ENCODE data around the gene SNRNP200. TPM values are rescaled to one million over a fixed set of nuclear protein-coding genes. Genes with fewer than 3 reads are reported as not detected.

SNRNP200 gene
- total and polyA plus RNA-seq, 4 donors = 28.1 to 75.2 (median 47.5) TPM

DNA sequence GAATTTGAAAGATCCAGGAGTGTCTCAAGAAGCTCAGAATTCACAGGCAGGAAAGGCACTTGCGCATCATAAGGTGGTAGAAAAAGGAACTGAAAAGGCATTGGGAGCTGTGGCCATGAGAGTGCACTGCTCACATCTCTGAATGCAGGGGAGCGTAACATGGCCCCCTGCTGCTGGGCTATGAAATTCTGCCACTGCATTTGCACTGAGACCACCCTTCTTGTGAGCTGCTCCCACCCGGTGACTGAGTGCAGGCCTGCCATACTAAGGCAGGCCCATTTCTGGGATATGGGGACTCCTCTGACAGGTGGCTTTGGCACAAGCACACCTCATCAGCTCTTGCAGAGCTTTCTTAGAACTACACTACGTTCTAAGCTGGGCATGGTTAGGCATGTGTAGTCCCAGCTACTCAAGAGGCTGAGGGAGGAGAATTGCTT is 71.4 kb downstream of the SNRNP200 start (continued):
- TF ChIP-seq MAX (IDR thresholded peaks at IDR 0.05) (no peak), HNF4A (conservative IDR thresholded peaks at IDR 0.05) (no peak), HNF4G (IDR thresholded peaks at IDR 0.05) (no peak), JUND (IDR thresholded peaks at IDR 0.05) (no peak), RAD21 (IDR thresholded peaks at IDR 0.05) (no peak), YY1 (IDR thresholded peaks at IDR 0.05) (no peak), EGR1 (IDR thresholded peaks at IDR 0.05; ENCODE audit: low read depth in 2 of 2) (no peak)
- TF ChIP-seq, protein P1, sequence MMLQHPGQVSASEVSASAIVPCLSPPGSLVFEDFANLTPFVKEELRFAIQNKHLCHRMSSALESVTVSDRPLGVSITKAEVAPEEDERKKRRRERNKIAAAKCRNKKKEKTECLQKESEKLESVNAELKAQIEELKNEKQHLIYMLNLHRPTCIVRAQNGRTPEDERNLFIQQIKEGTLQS (IDR thresholded peaks at IDR 0.05) = no peak

- TF ChIP-seq, protein P2, sequence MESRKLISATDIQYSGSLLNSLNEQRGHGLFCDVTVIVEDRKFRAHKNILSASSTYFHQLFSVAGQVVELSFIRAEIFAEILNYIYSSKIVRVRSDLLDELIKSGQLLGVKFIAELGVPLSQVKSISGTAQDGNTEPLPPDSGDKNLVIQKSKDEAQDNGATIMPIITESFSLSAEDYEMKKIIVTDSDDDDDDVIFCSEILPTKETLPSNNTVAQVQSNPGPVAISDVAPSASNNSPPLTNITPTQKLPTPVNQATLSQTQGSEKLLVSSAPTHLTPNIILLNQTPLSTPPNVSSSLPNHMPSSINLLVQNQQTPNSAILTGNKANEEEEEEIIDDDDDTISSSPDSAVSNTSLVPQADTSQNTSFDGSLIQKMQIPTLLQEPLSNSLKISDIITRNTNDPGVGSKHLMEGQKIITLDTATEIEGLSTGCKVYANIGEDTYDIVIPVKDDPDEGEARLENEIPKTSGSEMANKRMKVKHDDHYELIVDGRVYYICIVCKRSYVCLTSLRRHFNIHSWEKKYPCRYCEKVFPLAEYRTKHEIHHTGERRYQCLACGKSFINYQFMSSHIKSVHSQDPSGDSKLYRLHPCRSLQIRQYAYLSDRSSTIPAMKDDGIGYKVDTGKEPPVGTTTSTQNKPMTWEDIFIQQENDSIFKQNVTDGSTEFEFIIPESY (IDR thresholded peaks at IDR 0.05) = no peak
- no peak for TF ChIP-seq SP1 (IDR thresholded peaks at IDR 0.05)
- no peak for TF ChIP-seq RAD21 (IDR thresholded peaks at IDR 0.05)
- TF ChIP-seq HNF4G (IDR thresholded peaks at IDR 0.05) = no peak
Measured at GRCh38 chr2:96233436-96233835, 71.9 kb downstream of the SNRNP200 start.

DNA sequence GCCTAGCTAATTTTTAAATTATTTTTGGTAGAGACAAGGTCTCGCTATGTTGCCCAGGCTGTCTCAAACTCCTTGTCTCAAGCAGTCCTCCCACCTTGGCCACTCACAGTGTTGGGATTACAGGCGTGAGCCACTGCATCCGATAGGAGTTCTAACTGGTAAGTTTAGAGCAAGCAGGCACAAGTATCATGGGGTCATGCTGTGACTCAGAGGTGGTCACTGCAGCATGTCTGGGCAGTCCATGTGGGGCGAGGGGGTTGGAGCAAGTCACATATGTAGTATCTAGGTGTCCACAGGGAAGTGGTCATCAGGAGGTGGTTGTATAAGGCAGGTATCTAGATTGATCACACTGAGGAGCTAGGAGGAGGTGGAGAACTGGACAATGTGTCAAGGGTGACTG is 74.0 kb downstream of the SNRNP200 start:
- no peaks in the 10 kb centered on the region for H3K9me3 ChIP-seq (ENCODE audit: control insufficient read depth in 4 of 4, low read length in 3 of 4)
- H3K36me3 ChIP-seq (ENCODE audit: control insufficient read depth in 4 of 4, insufficient read depth in 3 of 4, low read depth in 1 of 4, low read length in 3 of 4) = peaks cover 0 to 3% (median 0%) of the 10 kb centered on the region in 4 donors
- H3K4me1 ChIP-seq (ENCODE audit: control insufficient read depth in 4 of 4, insufficient read depth in 4 of 4, low read length in 3 of 4) = no peaks in the 10 kb centered on the region
- no peak for DNase-seq (ENCODE audit: low spot score)
- TF ChIP-seq, protein P3, sequence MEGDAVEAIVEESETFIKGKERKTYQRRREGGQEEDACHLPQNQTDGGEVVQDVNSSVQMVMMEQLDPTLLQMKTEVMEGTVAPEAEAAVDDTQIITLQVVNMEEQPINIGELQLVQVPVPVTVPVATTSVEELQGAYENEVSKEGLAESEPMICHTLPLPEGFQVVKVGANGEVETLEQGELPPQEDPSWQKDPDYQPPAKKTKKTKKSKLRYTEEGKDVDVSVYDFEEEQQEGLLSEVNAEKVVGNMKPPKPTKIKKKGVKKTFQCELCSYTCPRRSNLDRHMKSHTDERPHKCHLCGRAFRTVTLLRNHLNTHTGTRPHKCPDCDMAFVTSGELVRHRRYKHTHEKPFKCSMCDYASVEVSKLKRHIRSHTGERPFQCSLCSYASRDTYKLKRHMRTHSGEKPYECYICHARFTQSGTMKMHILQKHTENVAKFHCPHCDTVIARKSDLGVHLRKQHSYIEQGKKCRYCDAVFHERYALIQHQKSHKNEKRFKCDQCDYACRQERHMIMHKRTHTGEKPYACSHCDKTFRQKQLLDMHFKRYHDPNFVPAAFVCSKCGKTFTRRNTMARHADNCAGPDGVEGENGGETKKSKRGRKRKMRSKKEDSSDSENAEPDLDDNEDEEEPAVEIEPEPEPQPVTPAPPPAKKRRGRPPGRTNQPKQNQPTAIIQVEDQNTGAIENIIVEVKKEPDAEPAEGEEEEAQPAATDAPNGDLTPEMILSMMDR (IDR thresholded peaks at IDR 0.05; ENCODE audit: low read depth, low read length, missing input control) = no peak
- TF ChIP-seq RXRA (IDR thresholded peaks at IDR 0.05) = no peak
- TF ChIP-seq GABPA (IDR thresholded peaks at IDR 0.05 in 1 of 2, conservative IDR thresholded peaks at IDR 0.05 in 1 of 2) = no peak
- TF ChIP-seq FOXA1 (IDR thresholded peaks at IDR 0.05) = no peak
- TF ChIP-seq NR2F2 (IDR thresholded peaks at IDR 0.05) = no peak
- no peak for TF ChIP-seq YY1 (IDR thresholded peaks at IDR 0.05)
- no peak for TF ChIP-seq HNF4G (IDR thresholded peaks at IDR 0.05)
- TF ChIP-seq MAX (IDR thresholded peaks at IDR 0.05) = no peak
- TF ChIP-seq HNF4A (conservative IDR thresholded peaks at IDR 0.05) = no peak
- no peak for TF ChIP-seq FOXA2 (IDR thresholded peaks at IDR 0.05)
- TF ChIP-seq, protein P2 (IDR thresholded peaks at IDR 0.05) = no peak
- TF ChIP-seq, protein P1 (IDR thresholded peaks at IDR 0.05) = no peak
- TF ChIP-seq RAD21 (IDR thresholded peaks at IDR 0.05) = no peak
- TF ChIP-seq, protein P4, sequence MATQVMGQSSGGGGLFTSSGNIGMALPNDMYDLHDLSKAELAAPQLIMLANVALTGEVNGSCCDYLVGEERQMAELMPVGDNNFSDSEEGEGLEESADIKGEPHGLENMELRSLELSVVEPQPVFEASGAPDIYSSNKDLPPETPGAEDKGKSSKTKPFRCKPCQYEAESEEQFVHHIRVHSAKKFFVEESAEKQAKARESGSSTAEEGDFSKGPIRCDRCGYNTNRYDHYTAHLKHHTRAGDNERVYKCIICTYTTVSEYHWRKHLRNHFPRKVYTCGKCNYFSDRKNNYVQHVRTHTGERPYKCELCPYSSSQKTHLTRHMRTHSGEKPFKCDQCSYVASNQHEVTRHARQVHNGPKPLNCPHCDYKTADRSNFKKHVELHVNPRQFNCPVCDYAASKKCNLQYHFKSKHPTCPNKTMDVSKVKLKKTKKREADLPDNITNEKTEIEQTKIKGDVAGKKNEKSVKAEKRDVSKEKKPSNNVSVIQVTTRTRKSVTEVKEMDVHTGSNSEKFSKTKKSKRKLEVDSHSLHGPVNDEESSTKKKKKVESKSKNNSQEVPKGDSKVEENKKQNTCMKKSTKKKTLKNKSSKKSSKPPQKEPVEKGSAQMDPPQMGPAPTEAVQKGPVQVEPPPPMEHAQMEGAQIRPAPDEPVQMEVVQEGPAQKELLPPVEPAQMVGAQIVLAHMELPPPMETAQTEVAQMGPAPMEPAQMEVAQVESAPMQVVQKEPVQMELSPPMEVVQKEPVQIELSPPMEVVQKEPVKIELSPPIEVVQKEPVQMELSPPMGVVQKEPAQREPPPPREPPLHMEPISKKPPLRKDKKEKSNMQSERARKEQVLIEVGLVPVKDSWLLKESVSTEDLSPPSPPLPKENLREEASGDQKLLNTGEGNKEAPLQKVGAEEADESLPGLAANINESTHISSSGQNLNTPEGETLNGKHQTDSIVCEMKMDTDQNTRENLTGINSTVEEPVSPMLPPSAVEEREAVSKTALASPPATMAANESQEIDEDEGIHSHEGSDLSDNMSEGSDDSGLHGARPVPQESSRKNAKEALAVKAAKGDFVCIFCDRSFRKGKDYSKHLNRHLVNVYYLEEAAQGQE (IDR thresholded peaks at IDR 0.05) = no peak
- no peak overlapping the region for H3K27ac ChIP-seq (ENCODE audit: low read depth in 1 of 2, low read length in 2 of 2)
- H3K27me3 ChIP-seq (ENCODE audit: control insufficient read depth in 4 of 4, insufficient read depth in 4 of 4, low read length in 3 of 4) = no peaks in the 10 kb centered on the region
- WGBS = 99% methylated on average over 4 of the region's 4 CpGs
- no peak overlapping the region for H3K4me3 ChIP-seq (ENCODE audit: low read depth in 1 of 3, low read length in 3 of 3)
- H3K9ac ChIP-seq (ENCODE audit: low read depth in 1 of 2, low read length in 2 of 2) = no peak overlapping the region

More at GRCh38 chr2:96233436-96233835, 71.9 kb downstream of the SNRNP200 start:
- WGBS = 92% methylated on average over 6 of the region's 6 CpGs
- no peak for DNase-seq (ENCODE audit: low spot score)
- peaks cover 0 to 3% (median 0%) of the 10 kb centered on the region in 4 donors for H3K36me3 ChIP-seq (ENCODE audit: control insufficient read depth in 4 of 4, insufficient read depth in 3 of 4, low read depth in 1 of 4, low read length in 3 of 4)
- no peak overlapping the region for H3K4me3 ChIP-seq (ENCODE audit: low read depth in 1 of 3, low read length in 3 of 3)
- H3K27ac ChIP-seq (ENCODE audit: low read depth in 1 of 2, low read length in 2 of 2) = no peak overlapping the region
- no peaks in the 10 kb centered on the region for H3K27me3 ChIP-seq (ENCODE audit: control insufficient read depth in 4 of 4, insufficient read depth in 4 of 4, low read length in 3 of 4)
- no peaks in the 10 kb centered on the region for H3K4me1 ChIP-seq (ENCODE audit: control insufficient read depth in 4 of 4, insufficient read depth in 4 of 4, low read length in 3 of 4)
- no peak overlapping the region for H3K9ac ChIP-seq (ENCODE audit: low read depth in 1 of 2, low read length in 2 of 2)
- no peaks in the 10 kb centered on the region for H3K9me3 ChIP-seq (ENCODE audit: control insufficient read depth in 4 of 4, low read length in 3 of 4)
